ENCODE results near the gene MEOX1. TPM values are rescaled to one million over a fixed set of nuclear protein-coding genes. Genes with fewer than 3 reads are reported as not detected.

Gene MEOX1
- total and polyA plus RNA-seq, 2 donors (not counting 1 experiment from before 2014, with no cell fraction given): not detected

- no peak overlapping the region for H3K4me2 ChIP-seq (ENCODE audit: extremely low read depth, insufficient read depth, low read length)
- no peak overlapping the region for H3K27ac ChIP-seq (ENCODE audit: insufficient read depth, low read length)
- no peaks in the 10 kb centered on the region for H4K20me1 ChIP-seq (ENCODE audit: control insufficient read depth, extremely low read depth, insufficient read depth, low read length)
- no peak overlapping the region for H3K4me3 ChIP-seq (replicated peaks in 1 of 4; ENCODE audit: control extremely low read depth in 1 of 4, insufficient read depth in 1 of 4, low read depth in 3 of 4, low read length in 4 of 4)
- H3K4me1 ChIP-seq (ENCODE audit: control insufficient read depth, extremely low read depth, insufficient read depth, low read length): peaks cover 2% of the 10 kb centered on the region
- no peaks in the 10 kb centered on the region for H3K79me2 ChIP-seq (ENCODE audit: control insufficient read depth, insufficient read depth, low read length)
- no peak overlapping the region for H2AFZ ChIP-seq (ENCODE audit: low read length)
- H3K27me3 ChIP-seq (ENCODE audit: control insufficient read depth, insufficient read depth, low read length): no peaks in the 10 kb centered on the region
- TF ChIP-seq CTCF (conservative IDR thresholded peaks at IDR 0.05 in 1 of 2, IDR thresholded peaks at IDR 0.05 in 1 of 2; ENCODE audit: low read depth in 1 of 2, low read length in 2 of 2) (no peak), EZH2 (IDR thresholded peaks at IDR 0.05; ENCODE audit: low read length, missing control alignments) (no peak)
- no peak overlapping the region for H3K9ac ChIP-seq (ENCODE audit: insufficient read depth, low read length)
- H3K9me3 ChIP-seq (ENCODE audit: control insufficient read depth, insufficient read depth, low read depth, low read length): no peaks in the 10 kb centered on the region
- no peaks in the 10 kb centered on the region for H3K36me3 ChIP-seq (ENCODE audit: control insufficient read depth, insufficient read depth, low read length)
- DNase-seq (ENCODE audit: low read depth in 2 of 2): peak in 1 of 2 donors; percentile 19
Observed at GRCh38 chr17:43702637-43703036, 40.9 kb upstream of the MEOX1 start.

GRCh38 chr17:43701318-43701743 is 39.6 kb upstream of the MEOX1 start:
- peak; percentile 57 to 95 for DNase-seq (ENCODE audit: low read depth in 2 of 2)
- TF ChIP-seq EZH2 (IDR thresholded peaks at IDR 0.05; ENCODE audit: low read length, missing control alignments) (no peak), CTCF (conservative IDR thresholded peaks at IDR 0.05 in 1 of 2, IDR thresholded peaks at IDR 0.05 in 1 of 2; ENCODE audit: low read depth in 1 of 2, low read length in 2 of 2) (no peak)
- no peaks in the 10 kb centered on the region for H4K20me1 ChIP-seq (ENCODE audit: control insufficient read depth, extremely low read depth, insufficient read depth, low read length)
- no peak overlapping the region for H3K27ac ChIP-seq (ENCODE audit: insufficient read depth, low read length)
- no peaks in the 10 kb centered on the region for H3K27me3 ChIP-seq (ENCODE audit: control insufficient read depth, insufficient read depth, low read length)
- H2AFZ ChIP-seq (ENCODE audit: low read length): no peak overlapping the region
- peaks cover 2% of the 10 kb centered on the region for H3K4me1 ChIP-seq (ENCODE audit: control insufficient read depth, extremely low read depth, insufficient read depth, low read length)
- H3K4me3 ChIP-seq (replicated peaks in 1 of 4; ENCODE audit: control extremely low read depth in 1 of 4, insufficient read depth in 1 of 4, low read depth in 3 of 4, low read length in 4 of 4): no peak overlapping the region
- H3K79me2 ChIP-seq (ENCODE audit: control insufficient read depth, insufficient read depth, low read length): no peaks in the 10 kb centered on the region
- peak overlapping the region; percentile 36 for H3K4me2 ChIP-seq (ENCODE audit: extremely low read depth, insufficient read depth, low read length)
- H3K9me3 ChIP-seq (ENCODE audit: control insufficient read depth, insufficient read depth, low read depth, low read length): no peaks in the 10 kb centered on the region
- H3K36me3 ChIP-seq (ENCODE audit: control insufficient read depth, insufficient read depth, low read length): no peaks in the 10 kb centered on the region
- no peak overlapping the region for H3K9ac ChIP-seq (ENCODE audit: insufficient read depth, low read length)

GRCh38 chr17:43699438-43699756 is 37.7 kb upstream of the MEOX1 start:
- Histone ChIP-seq H3K36me3 (ENCODE audit: control insufficient read depth, insufficient read depth, low read length) (no peaks in the 10 kb centered on the region), H3K4me1 (ENCODE audit: control insufficient read depth, extremely low read depth, insufficient read depth, low read length) (peaks cover 4% of the 10 kb centered on the region), H3K4me3 (replicated peaks in 1 of 4; ENCODE audit: control extremely low read depth in 1 of 4, insufficient read depth in 1 of 4, low read depth in 3 of 4, low read length in 4 of 4) (no peak overlapping the region), H3K9me3 (ENCODE audit: control insufficient read depth, insufficient read depth, low read depth, low read length) (no peaks in the 10 kb centered on the region), H4K20me1 (ENCODE audit: control insufficient read depth, extremely low read depth, insufficient read depth, low read length) (no peaks in the 10 kb centered on the region), H3K9ac (ENCODE audit: insufficient read depth, low read length) (no peak overlapping the region), H3K27ac (ENCODE audit: insufficient read depth, low read length) (no peak overlapping the region), H3K27me3 (ENCODE audit: control insufficient read depth, insufficient read depth, low read length) (no peaks in the 10 kb centered on the region), H2AFZ (ENCODE audit: low read length) (no peak overlapping the region), H3K79me2 (ENCODE audit: control insufficient read depth, insufficient read depth, low read length) (no peaks in the 10 kb centered on the region), H3K4me2 (ENCODE audit: extremely low read depth, insufficient read depth, low read length) (no peak overlapping the region)
- TF ChIP-seq EZH2 (IDR thresholded peaks at IDR 0.05; ENCODE audit: low read length, missing control alignments) (no peak), CTCF (conservative IDR thresholded peaks at IDR 0.05 in 1 of 2, IDR thresholded peaks at IDR 0.05 in 1 of 2; ENCODE audit: low read depth in 1 of 2, low read length in 2 of 2) (no peak)
- DNase-seq (ENCODE audit: low read depth in 2 of 2): no peak

All from fibroblast of lung (primary cell).